SJCRH30 (cell line): ENCODE data around the gene CENPB. TPM values are rescaled to one million over a fixed set of nuclear protein-coding genes. Genes with fewer than 3 reads are reported as not detected.

Experiments used
- total RNA-seq: library from RNA; depleted of rRNA; stranded (reverse); fragments of >200 nt; shearing (Covaris generic); gene quantifications from 2 replicates; pipeline ENCODE4 v1.2.3, GENCODE V29; 2014; rRNA removed

Gene CENPB
- total RNA-seq, 1 experiment from 2014 or later, result 36.7 TPM

Other genes with a start within 250 kb of the CENPB start
- not detected in 2 replicates for gene GFRA4, start 123.3 kb downstream of the CENPB start, total RNA-seq
- gene ADAM33, start 104.7 kb downstream of the CENPB start, total RNA-seq, result not detected in 2 replicates
- 0.02 TPM in 1 of 2 replicates, not detected in the other for gene SIGLEC1, start 74.1 kb downstream of the CENPB start, total RNA-seq
- gene HSPA12B, start 54.1 kb downstream of the CENPB start, total RNA-seq, result not detected in 2 replicates
- 44.9 and 51.3 TPM in 2 replicates for gene ADISSP, start 19.0 kb downstream of the CENPB start, total RNA-seq
- 0.08 and 0.16 TPM in 2 replicates for gene SPEF1, start 5.3 kb downstream of the CENPB start, total RNA-seq
- gene CDC25B, start 9.6 kb upstream of the CENPB start, total RNA-seq, result 75.1 and 78.8 TPM in 2 replicates
- 8.9 and 9.4 TPM in 2 replicates for gene AP5S1, start 33.8 kb upstream of the CENPB start, total RNA-seq
- gene MAVS, start 60.1 kb upstream of the CENPB start, total RNA-seq, result 26.4 and 28.9 TPM in 2 replicates
- 48.0 and 57.9 TPM in 2 replicates for gene PANK2, start 102.6 kb upstream of the CENPB start, total RNA-seq
- 7.4 and 7.5 TPM in 2 replicates for gene RNF24, start 228.8 kb upstream of the CENPB start, total RNA-seq